GM21576 (cell line): ENCODE measurements around the gene COL4A1.

Experiments
- ATAC-seq: cut with Tn5 transposase; IDR thresholded peaks from one replicate; pipeline ENCODE4 v1.9.1; 2021; ENCODE audit warnings: mild to moderate bottlenecking, moderate library complexity; ENCODE audit not compliant: unreplicated experiment

Gene COL4A1

GRCh38 chr13:110103026-110103425 lies 203.9 kb downstream of the COL4A1 start:
- no peak for ATAC-seq

- ATAC-seq, result no peak
Measured at GRCh38 chr13:110102053-110102452, 204.9 kb downstream of the COL4A1 start.

GRCh38 chr13:110099922-110100321 lies 207.0 kb downstream of the COL4A1 start:
- no peak for ATAC-seq
